ENCODE results near the gene UBN1. TPM values are rescaled to one million over a fixed set of nuclear protein-coding genes. Genes with fewer than 3 reads are reported as not detected.

The UBN1 gene
- total RNA-seq, 2 experiments from 2014 or later = 39.6 to 43.4 TPM

Other genes starting within 250 kb of the UBN1 start
- gene UBALD1, start 232.6 kb upstream of the UBN1 start, total RNA-seq = 10 to 100 TPM; 21.3 to 23.7 TPM
- 10 to 100 TPM; 84.4 to 91.7 TPM for gene MGRN1, start 222.7 kb upstream of the UBN1 start, total RNA-seq
- gene NUDT16L1, start 153.9 kb upstream of the UBN1 start, total RNA-seq = 10 to 100 TPM; 40.7 to 42.7 TPM
- gene ANKS3, start 113.2 kb upstream of the UBN1 start, total RNA-seq = 10 to 100 TPM; 20.4 to 20.5 TPM
- gene DNAAF8, start 112.9 kb upstream of the UBN1 start, total RNA-seq = under 1 TPM in 1 of 2 experiments, not detected in 1; 0.23 TPM
- 10 to 100 TPM; 22.5 to 23.8 TPM for gene ZNF500, start 80.3 kb upstream of the UBN1 start, total RNA-seq
- not detected for gene SEPTIN12, start 59.1 kb upstream of the UBN1 start, total RNA-seq
- not detected for gene SMIM22, start 52.1 kb upstream of the UBN1 start, total RNA-seq
- 10 to 100 TPM in 1 of 2 experiments, 1 to 10 TPM in 1; 9.5 to 10.3 TPM for gene ROGDI, start 44.8 kb upstream of the UBN1 start, total RNA-seq
- gene GLYR1, start 193 bp upstream of the UBN1 start, total RNA-seq = 10 to 100 TPM; 91.6 to 93.1 TPM
- gene PPL, start 89.7 kb downstream of the UBN1 start, total RNA-seq = not detected
- under 1 TPM in 1 of 2 experiments, not detected in 1; 0.20 TPM for gene SEC14L5, start 110.8 kb downstream of the UBN1 start, total RNA-seq
- 10 to 100 TPM; 18.2 to 19.9 TPM for gene NAGPA, start 186.5 kb downstream of the UBN1 start, total RNA-seq
- gene C16orf89, start 218.5 kb downstream of the UBN1 start, total RNA-seq = not detected
- gene ALG1, start 224.4 kb downstream of the UBN1 start, total RNA-seq = 10 to 100 TPM; 19.6 to 22.3 TPM

All from activated naive CD8-positive, alpha-beta T cell treated with anti-CD3 and anti-CD28 coated beads, Interleukin-2, amount 10 ng/mL, durations not matched to agents 7 days and 5 days (primary cell).